HL-60/S4 (cell line): Measurements from ENCODE around the gene FLAD1.

Source experiments
- in situ Hi-C: fragments of 300-500 bp; cut with MboI; formaldehyde crosslinking; loops from 2 replicates; pipeline ENCODE4 v1.14.3; 2022; ENCODE audit warnings: low sequenced_read_pairs

FLAD1 gene

GRCh38 chr1:154951901-154952657 is 31.1 kb upstream of the FLAD1 start:
- in situ Hi-C loops, result no loop called here

GRCh38 chr1:154952664-154953063 is 30.5 kb upstream of the FLAD1 start:
- in situ Hi-C loops, result no loop called here

- in situ Hi-C loops, result no loop called here
These were observed 29.5 kb upstream of the FLAD1 start for GRCh38 chr1:154953611-154954038.

GRCh38 chr1:154954541-154954940 is 28.6 kb upstream of the FLAD1 start:
- in situ Hi-C loops, result no loop called here

GRCh38 chr1:154955039-154955717 is 28.0 kb upstream of the FLAD1 start:
- in situ Hi-C loops, result no loop called here

- in situ Hi-C loops, result no loop called here
These were observed 27.2 kb upstream of the FLAD1 start, which contains the start of gene PBXIP1 for GRCh38 chr1:154955718-154956543. Gene PBXIP1 (minus strand): TSS chr1:154956099. CDS start chr1:154953721, 2,378 bp downstream.

- in situ Hi-C loops, result no loop called here
These were observed 26.6 kb upstream of the FLAD1 start for GRCh38 chr1:154956544-154956941.

- in situ Hi-C loops, result no loop called here
These were observed 26.0 kb upstream of the FLAD1 start for GRCh38 chr1:154957091-154957657.

- in situ Hi-C loops, result no loop called here
These were observed 25.1 kb upstream of the FLAD1 start for GRCh38 chr1:154958036-154958435.

GRCh38 chr1:154958681-154959425 is 24.3 kb upstream of the FLAD1 start:
- in situ Hi-C loops, result no loop called here

GRCh38 chr1:154959426-154959780 is 23.7 kb upstream of the FLAD1 start:
- in situ Hi-C loops, result no loop called here

- in situ Hi-C loops, result no loop called here
These were observed 22.6 kb upstream of the FLAD1 start for GRCh38 chr1:154960446-154961136.

GRCh38 chr1:154961207-154962155 is 21.7 kb upstream of the FLAD1 start, which contains the start of gene PYGO2:
Gene PYGO2 (minus strand): TSS chr1:154961782. CDS start chr1:154961576, 206 bp downstream.
- in situ Hi-C loops, result no loop called here

- in situ Hi-C loops, result no loop called here
These were observed 20.9 kb upstream of the FLAD1 start for GRCh38 chr1:154962156-154962749.

- in situ Hi-C loops, result no loop called here
These were observed 20.3 kb upstream of the FLAD1 start for GRCh38 chr1:154962795-154963330.

- in situ Hi-C loops, result no loop called here
These were observed 19.5 kb upstream of the FLAD1 start for GRCh38 chr1:154963643-154964042.

GRCh38 chr1:154964359-154964758 is 18.8 kb upstream of the FLAD1 start:
- in situ Hi-C loops, result no loop called here

- in situ Hi-C loops, result no loop called here
These were observed 17.0 kb upstream of the FLAD1 start for GRCh38 chr1:154966111-154966510.
